Caco-2 (cell line): ENCODE results near the gene LMTK3. TPM values are rescaled to one million over a fixed set of nuclear protein-coding genes. Genes with fewer than 3 reads are reported as not detected.

Experiments
- BruUV-seq: library from RNA; stranded (reverse); fragments of 400-500 nt; replicated peaks from 2 replicates; lab custom pipeline; 2021; lab: Mats Ljungman, UMichigan
- CTCF ChIA-PET: fragments of 300-600 bp; sonication (Branson Sonifier 250); formaldehyde crosslinking; loops from one replicate; lab custom pipeline; 2022; ENCODE audit warnings: antibody characterized with exemption; lab: Charles Lee
- POLR2A ChIA-PET: fragments of 300-600 bp; sonication (Branson Sonifier 250); formaldehyde crosslinking; loops from one replicate; lab custom pipeline; 2022; ENCODE audit warnings: antibody characterized with exemption; lab: Charles Lee
- DNase-seq, 2 experiments: peaks; one replicate each; pipeline versions ENCODE4 v3.0.0 to v3.0.0-alpha.2; 2020 to 2022
- H3K27me3 ChIP-seq: replicated peaks from 2 replicates; pipeline ENCODE4 v1.6.0; 2011; ENCODE audit warnings: low read length; ENCODE audit not compliant: control insufficient read depth, insufficient read depth
- H3K36me3 ChIP-seq: 2 replicates; pipeline ENCODE4 v1.5.1; 2011; ENCODE audit warnings: low read length; ENCODE audit not compliant: control insufficient read depth, insufficient read depth
- H3K4me1 ChIP-seq: fragments of 250-450 bp; sonication (Bioruptor Pico); 2 replicates; pipeline ENCODE4 v1.5.1; 2020; ENCODE audit warnings: mild to moderate bottlenecking
- H3K4me3 ChIP-seq: 2 replicates; pipeline ENCODE4 v1.5.1; 2011; ENCODE audit warnings: low read depth, mild to moderate bottlenecking, control low read depth, low read length
- H3K9me3 ChIP-seq: fragments of 250-450 bp; sonication (Bioruptor Pico); 2 replicates; pipeline ENCODE4 v1.5.1; 2020; ENCODE audit warnings: mild to moderate bottlenecking, moderate library complexity
- H3K27ac Mint-ChIP-seq: one replicate; pipeline ENCODE4 v1.8.0; 2022; ENCODE audit warnings: mixed read lengths; ENCODE audit not compliant: unreplicated experiment
- H3K27me3 Mint-ChIP-seq: one replicate; pipeline ENCODE4 v1.8.0; 2022; ENCODE audit warnings: mixed read lengths; ENCODE audit not compliant: insufficient read depth, unreplicated experiment
- H3K36me3 Mint-ChIP-seq: one replicate; pipeline ENCODE4 v1.8.0; 2022; ENCODE audit warnings: mild to moderate bottlenecking, mixed read lengths; ENCODE audit not compliant: insufficient read depth, unreplicated experiment
- H3K4me1 Mint-ChIP-seq: one replicate; pipeline ENCODE4 v1.8.0; 2022; ENCODE audit warnings: low read depth, mixed read lengths; ENCODE audit not compliant: unreplicated experiment
- H3K4me3 Mint-ChIP-seq: one replicate; pipeline ENCODE4 v1.8.0; 2022; ENCODE audit warnings: mild to moderate bottlenecking, moderate library complexity, mixed read lengths; ENCODE audit not compliant: unreplicated experiment
- H3K9me3 Mint-ChIP-seq: one replicate; pipeline ENCODE4 v1.8.0; 2022; ENCODE audit warnings: mixed read lengths; ENCODE audit not compliant: unreplicated experiment
- intact Hi-C: fragments of 100-400 bp; cut with micrococcal nuclease; formaldehyde crosslinking; loops from one replicate; pipeline ENCODE4 v1.10.0; 2022; ENCODE audit not compliant: unreplicated experiment
- total RNA-seq: library from RNA; stranded (reverse); gene quantifications from 2 replicates; pipeline ENCODE4 v1.2.3, GENCODE V29; 2022
- TF ChIP-seq, protein P1 (sequence below), 2 experiments: fragments of 200-600 bp in 1 of 2; IDR thresholded peaks; 1 replicate in 1 of 2; 2 replicates in 1 of 2; pipeline versions ENCODE4 v1.5.1 to v1.8.0; 2011 to 2022; ENCODE audit warnings: antibody characterized with exemption in 1 of 2, control low read depth in 1 of 2, inconsistent platforms in 1 of 2, low read depth in 1 of 2, low read length in 1 of 2, mild to moderate bottlenecking in 1 of 2, moderate library complexity in 1 of 2; ENCODE audit not compliant: insufficient read depth in 1 of 2, severe bottlenecking in 1 of 2, unreplicated experiment in 1 of 2

The LMTK3 gene
- total RNA-seq, 1 experiment from 2014 or later, result 22.6 TPM

DNA sequence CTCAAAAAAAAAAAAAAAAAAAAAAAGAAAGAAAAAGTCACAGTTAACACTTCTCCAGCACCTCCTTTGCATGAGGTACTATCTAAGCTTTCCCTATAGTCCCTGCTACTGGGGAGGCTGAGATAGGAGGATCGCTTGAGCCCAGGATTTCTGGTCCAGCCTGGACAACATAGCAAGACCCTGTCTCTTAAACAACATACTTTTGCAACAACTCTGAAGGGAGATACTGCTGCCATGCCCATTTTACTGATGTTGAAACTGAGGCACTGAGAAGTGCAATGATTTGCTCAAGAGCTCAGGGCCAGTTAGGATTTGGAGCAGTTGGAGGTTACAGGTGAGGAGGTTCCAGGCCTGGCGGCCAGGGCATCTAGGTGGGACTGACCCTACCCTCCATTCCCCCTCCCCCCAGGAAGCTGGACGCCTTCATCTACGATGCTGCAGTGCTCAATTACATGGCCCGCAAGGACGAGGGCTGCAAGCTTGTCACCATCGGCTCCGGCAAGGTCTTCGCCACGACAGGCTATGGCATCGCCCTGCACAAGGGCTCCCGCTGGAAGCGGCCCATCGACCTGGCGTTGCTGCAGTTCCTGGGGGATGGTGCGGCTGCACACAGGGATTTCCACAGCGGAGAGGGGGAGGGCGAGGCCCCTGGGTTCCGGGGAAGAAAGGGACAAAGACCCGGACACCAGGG lies 70.1 kb downstream of the LMTK3 start:
- CTCF ChIA-PET, result no interaction called here
- H3K9me3 Mint-ChIP-seq, result no peaks in the 10 kb centered on the region
- Histone ChIP-seq H3K36me3 (no peaks in the 10 kb centered on the region), H3K9me3 (no peaks in the 10 kb centered on the region), H3K4me1 (peaks cover 8% of the 10 kb centered on the region), H3K4me3 (no peak overlapping the region), H3K27me3 (no peaks in the 10 kb centered on the region)
- H3K27me3 Mint-ChIP-seq, result no peaks in the 10 kb centered on the region
- no peak overlapping the region for H3K4me3 Mint-ChIP-seq
- DNase-seq, result no peak
- peaks cover 22% of the 10 kb centered on the region for H3K4me1 Mint-ChIP-seq
- peaks cover 15% of the 10 kb centered on the region for H3K36me3 Mint-ChIP-seq
- POLR2A ChIA-PET, result interaction anchor here (0.6 kb wide), 1 partner anchor 22 kb away, joined by 3 read pairs; no protein-coding TSS in a partner anchor
- no TSS peak for BruUV-seq
- no peak overlapping the region for H3K27ac Mint-ChIP-seq
- intact Hi-C loops, result no loop called here
- TF ChIP-seq, protein P1, sequence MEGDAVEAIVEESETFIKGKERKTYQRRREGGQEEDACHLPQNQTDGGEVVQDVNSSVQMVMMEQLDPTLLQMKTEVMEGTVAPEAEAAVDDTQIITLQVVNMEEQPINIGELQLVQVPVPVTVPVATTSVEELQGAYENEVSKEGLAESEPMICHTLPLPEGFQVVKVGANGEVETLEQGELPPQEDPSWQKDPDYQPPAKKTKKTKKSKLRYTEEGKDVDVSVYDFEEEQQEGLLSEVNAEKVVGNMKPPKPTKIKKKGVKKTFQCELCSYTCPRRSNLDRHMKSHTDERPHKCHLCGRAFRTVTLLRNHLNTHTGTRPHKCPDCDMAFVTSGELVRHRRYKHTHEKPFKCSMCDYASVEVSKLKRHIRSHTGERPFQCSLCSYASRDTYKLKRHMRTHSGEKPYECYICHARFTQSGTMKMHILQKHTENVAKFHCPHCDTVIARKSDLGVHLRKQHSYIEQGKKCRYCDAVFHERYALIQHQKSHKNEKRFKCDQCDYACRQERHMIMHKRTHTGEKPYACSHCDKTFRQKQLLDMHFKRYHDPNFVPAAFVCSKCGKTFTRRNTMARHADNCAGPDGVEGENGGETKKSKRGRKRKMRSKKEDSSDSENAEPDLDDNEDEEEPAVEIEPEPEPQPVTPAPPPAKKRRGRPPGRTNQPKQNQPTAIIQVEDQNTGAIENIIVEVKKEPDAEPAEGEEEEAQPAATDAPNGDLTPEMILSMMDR (IDR thresholded peaks at IDR 0.05; ENCODE audit: insufficient read depth in 1 of 2, low read depth in 1 of 2, low read length in 1 of 2, severe bottlenecking in 1 of 2, unreplicated experiment in 1 of 2), result no peak

DNA sequence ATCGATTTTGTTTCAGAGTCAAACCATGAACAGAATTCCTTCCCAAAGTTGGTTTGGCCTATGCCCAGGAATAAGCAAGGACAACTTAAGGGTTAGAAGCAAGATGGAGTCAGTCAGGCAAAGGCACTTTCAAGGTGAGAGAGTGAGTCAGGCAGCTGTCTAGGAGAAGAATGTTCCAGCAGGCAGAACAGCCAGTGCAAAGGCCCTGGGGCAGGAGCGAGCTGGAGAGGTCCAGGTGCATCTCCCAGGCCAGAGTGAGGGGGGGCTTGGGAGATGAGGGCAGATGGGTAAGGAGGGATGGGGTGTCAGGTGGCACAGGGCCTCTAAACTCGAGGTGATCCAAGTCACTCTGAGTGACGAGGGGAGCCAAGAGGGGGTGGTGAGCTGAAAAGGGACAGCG lies 75.0 kb downstream of the LMTK3 start:
- ChIA-PET CTCF (no interaction called here), POLR2A (no interaction called here)
- intact Hi-C loops, result no loop called here
- no peak overlapping the region for H3K4me3 ChIP-seq
- Mint-ChIP-seq H3K4me1 (peaks cover 7% of the 10 kb centered on the region), H3K36me3 (no peaks in the 10 kb centered on the region), H3K9me3 (no peaks in the 10 kb centered on the region), H3K27me3 (no peaks in the 10 kb centered on the region), H3K27ac (no peak overlapping the region), H3K4me3 (no peak overlapping the region)
- H3K9me3 ChIP-seq, result no peaks in the 10 kb centered on the region
- H3K36me3 ChIP-seq, result no peaks in the 10 kb centered on the region
- no peak for DNase-seq
- TF ChIP-seq, protein P1 (IDR thresholded peaks at IDR 0.05; ENCODE audit: insufficient read depth in 1 of 2, low read depth in 1 of 2, low read length in 1 of 2, severe bottlenecking in 1 of 2, unreplicated experiment in 1 of 2), result no peak
- BruUV-seq, result no TSS peak
- H3K4me1 ChIP-seq, result no peaks in the 10 kb centered on the region
- no peaks in the 10 kb centered on the region for H3K27me3 ChIP-seq

Other genes with a start within 250 kb of the LMTK3 start
- 8.7 and 9.3 TPM in 2 replicates for gene ZNF114, start 241.8 kb downstream of the LMTK3 start, total RNA-seq
- gene EMP3, start 186.3 kb downstream of the LMTK3 start, total RNA-seq, result 6.8 and 11.3 TPM in 2 replicates
- 20.4 and 24.4 TPM in 2 replicates for gene TMEM143, start 147.9 kb downstream of the LMTK3 start, total RNA-seq
- gene SYNGR4, start 147.5 kb downstream of the LMTK3 start, total RNA-seq, result 0.32 TPM in 1 of 2 replicates, not detected in the other
- gene KDELR1, start 120.3 kb downstream of the LMTK3 start, total RNA-seq, result 375 and 381 TPM in 2 replicates
- gene GRIN2D, start 118.2 kb downstream of the LMTK3 start, total RNA-seq, result 6.5 and 7.3 TPM in 2 replicates
- 77.3 and 77.4 TPM in 2 replicates for gene GRWD1, start 65.9 kb downstream of the LMTK3 start, total RNA-seq
- 3.6 and 3.9 TPM in 2 replicates for gene KCNJ14, start 56.3 kb downstream of the LMTK3 start, total RNA-seq
- gene CYTH2, start 42.5 kb downstream of the LMTK3 start, total RNA-seq, result 74.6 and 81.3 TPM in 2 replicates
- 1.00 and 1.4 TPM in 2 replicates for gene SULT2B1, start 40.3 kb upstream of the LMTK3 start, total RNA-seq
- gene SPACA4, start 94.9 kb upstream of the LMTK3 start, total RNA-seq, result not detected in 2 replicates
- 5.8 and 6.8 TPM in 2 replicates for gene FAM83E, start 103.2 kb upstream of the LMTK3 start, total RNA-seq
- gene RPL18, start 107.3 kb upstream of the LMTK3 start, total RNA-seq, result 1,812 and 1,896 TPM in 2 replicates
- 134 and 140 TPM in 2 replicates for gene SPHK2, start 107.7 kb upstream of the LMTK3 start, total RNA-seq
- 17.4 and 17.7 TPM in 2 replicates for gene DBP, start 125.5 kb upstream of the LMTK3 start, total RNA-seq
- gene CA11, start 134.4 kb upstream of the LMTK3 start, total RNA-seq, result 10.5 and 15.9 TPM in 2 replicates
- gene NTN5, start 161.2 kb upstream of the LMTK3 start, total RNA-seq, result 0.12 and 0.34 TPM in 2 replicates
- 13.5 and 16.3 TPM in 2 replicates for gene FUT2, start 184.1 kb upstream of the LMTK3 start, total RNA-seq
- 1.7 and 1.9 TPM in 2 replicates for gene MAMSTR, start 207.9 kb upstream of the LMTK3 start, total RNA-seq
- gene RASIP1, start 228.8 kb upstream of the LMTK3 start, total RNA-seq, result 5.4 and 5.9 TPM in 2 replicates
- gene IZUMO1, start 235.1 kb upstream of the LMTK3 start, total RNA-seq, result 8.9 and 10.3 TPM in 2 replicates
- gene FUT1, start 240.8 kb upstream of the LMTK3 start, total RNA-seq, result 26.1 and 30.5 TPM in 2 replicates
- 1.9 and 3.0 TPM in 2 replicates for gene FGF21, start 243.7 kb upstream of the LMTK3 start, total RNA-seq